HG03565 (cell line): Measurements from ENCODE around the gene ENGASE.

Experiments used
- ATAC-seq: cut with Tn5 transposase; IDR thresholded peaks from one replicate; pipeline ENCODE4 v1.9.1; 2021; ENCODE audit warnings: mild to moderate bottlenecking, moderate library complexity; ENCODE audit not compliant: unreplicated experiment

Gene ENGASE

GRCh38 chr17:79038545-79039135, 36.0 kb upstream of the ENGASE start:
- no peak for ATAC-seq

DNA sequence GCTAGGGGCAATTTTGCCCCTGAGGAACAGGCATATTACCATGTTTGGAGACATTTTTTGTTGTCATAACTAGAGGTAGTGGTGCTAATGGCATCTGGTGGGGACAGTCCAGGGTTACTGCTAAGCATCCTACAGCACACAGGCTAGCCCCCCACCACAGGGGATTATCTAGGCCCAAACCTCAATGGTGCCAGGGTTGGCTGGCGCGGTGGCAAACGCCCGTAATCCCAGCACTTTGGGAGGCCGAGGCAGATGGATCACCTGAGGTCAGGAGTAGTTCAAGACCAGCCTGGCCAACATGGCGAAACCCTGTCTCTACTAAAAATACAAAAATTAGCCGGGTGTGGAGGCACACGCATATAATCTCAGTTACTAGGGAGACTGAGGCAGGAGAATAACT, 35.5 kb upstream of the ENGASE start:
- ATAC-seq: no peak

GRCh38 chr17:79039886-79040285, 34.7 kb upstream of the ENGASE start:
- ATAC-seq: no peak

DNA sequence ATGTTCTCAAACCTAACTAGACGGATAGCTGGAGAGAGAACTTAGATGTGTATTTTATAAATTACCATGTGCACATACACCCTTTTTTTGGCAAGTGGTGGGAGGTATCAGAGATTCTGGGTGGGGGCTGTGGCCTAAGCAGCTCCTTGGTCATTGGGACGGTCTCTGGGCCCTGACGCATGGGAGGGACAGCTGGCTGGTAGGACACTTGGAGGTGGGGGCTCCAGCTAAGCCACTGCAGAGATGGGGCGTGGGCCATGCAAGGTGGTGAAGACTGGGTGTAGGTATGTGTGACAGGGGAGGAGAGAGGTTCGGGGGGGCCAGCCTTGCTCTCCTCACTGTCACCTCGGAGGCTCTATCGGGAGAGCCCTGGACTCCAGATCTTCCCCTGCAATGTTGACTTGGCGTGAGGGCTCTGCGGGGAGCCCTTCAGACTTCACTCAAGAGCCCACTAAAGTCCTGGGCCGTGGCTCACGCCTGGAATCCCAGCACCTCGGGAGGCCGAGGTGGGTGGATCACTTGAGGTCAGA, 33.5 kb upstream of the ENGASE start:
- ATAC-seq: no peak

GRCh38 chr17:79041723-79042420, 32.8 kb upstream of the ENGASE start:
- ATAC-seq: no peak

GRCh38 chr17:79042421-79043190, 32.0 kb upstream of the ENGASE start:
- no peak for ATAC-seq

- ATAC-seq: no peak
Measured at GRCh38 chr17:79043191-79043930, 31.3 kb upstream of the ENGASE start.

DNA sequence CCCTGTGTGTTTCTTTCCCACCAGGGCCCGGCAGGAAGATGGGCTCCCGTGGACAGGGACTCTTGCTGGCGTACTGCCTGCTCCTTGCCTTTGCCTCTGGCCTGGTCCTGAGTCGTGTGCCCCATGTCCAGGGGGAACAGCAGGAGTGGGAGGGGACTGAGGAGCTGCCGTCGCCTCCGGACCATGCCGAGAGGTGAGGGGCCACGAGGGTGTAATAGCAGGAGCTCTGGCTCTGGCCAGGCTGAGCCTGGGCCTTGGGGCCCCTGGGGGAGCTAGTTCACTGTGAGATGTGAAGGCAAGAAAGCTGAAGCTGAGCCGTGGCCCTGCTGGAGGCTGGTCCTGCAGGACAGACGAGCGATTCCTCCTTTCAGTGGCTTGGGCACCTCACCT, 30.7 kb upstream of the ENGASE start:
- ATAC-seq: no peak

- ATAC-seq: no peak
Measured at GRCh38 chr17:79044462-79044861, 30.2 kb upstream of the ENGASE start.

GRCh38 chr17:79045001-79045729, 29.5 kb upstream of the ENGASE start:
- ATAC-seq: no peak

DNA sequence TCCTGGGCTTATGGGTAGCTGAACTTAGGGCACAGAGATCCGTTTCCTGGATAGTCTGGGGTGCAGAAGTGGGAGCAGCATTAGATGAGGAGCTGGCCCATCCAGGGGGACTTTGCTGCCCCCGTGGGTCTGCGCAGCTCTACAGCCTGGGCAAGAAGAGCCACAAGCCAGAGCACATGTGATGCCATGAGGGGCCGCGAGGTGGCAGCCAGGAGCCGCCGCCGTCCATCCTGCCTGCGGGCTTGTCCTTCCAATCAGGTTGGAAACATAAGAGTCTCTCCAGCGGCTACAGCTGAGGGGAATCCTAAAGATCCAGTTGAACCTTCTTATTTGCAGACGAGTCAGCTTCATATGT, 28.8 kb upstream of the ENGASE start:
- ATAC-seq: no peak

GRCh38 chr17:79046197-79046915, 28.3 kb upstream of the ENGASE start:
- ATAC-seq: no peak

DNA sequence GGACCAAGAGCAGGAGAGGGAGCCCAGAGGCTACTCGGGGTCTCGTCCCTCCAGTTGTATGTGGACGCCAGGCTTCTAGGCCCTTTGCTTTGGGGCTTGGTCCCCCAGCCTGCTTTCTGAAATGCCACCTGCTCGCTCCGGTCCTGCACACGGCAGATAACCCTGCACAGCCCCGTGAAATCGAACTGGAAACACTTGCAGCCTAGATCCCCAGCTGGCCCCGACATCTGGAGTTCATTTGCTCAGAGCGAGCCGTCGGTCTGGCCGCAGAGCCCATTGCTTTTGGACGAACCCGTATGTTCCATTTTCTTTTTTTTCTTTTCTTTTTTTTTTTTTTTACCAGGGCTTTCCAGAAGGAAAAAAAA, 27.7 kb upstream of the ENGASE start:
- ATAC-seq: no peak

GRCh38 chr17:79047291-79047920, 27.2 kb upstream of the ENGASE start:
- no peak for ATAC-seq

- no peak for ATAC-seq
Measured at GRCh38 chr17:79047923-79048825, 26.4 kb upstream of the ENGASE start.

- ATAC-seq: no peak
Measured at GRCh38 chr17:79048826-79049755, 25.5 kb upstream of the ENGASE start.

GRCh38 chr17:79049821-79050220, 24.8 kb upstream of the ENGASE start:
- ATAC-seq: no peak
